H1 (cell line): Measurements from ENCODE around the gene RPUSD1. TPM values are rescaled to one million over a fixed set of nuclear protein-coding genes. Genes with fewer than 3 reads are reported as not detected.

ENCODE experiments used
- CTCF ChIA-PET: fragments of 300-600 bp; sonication (Branson Sonifier 250); formaldehyde crosslinking; loops from one replicate; lab custom pipeline; 2021; ENCODE audit not compliant: partially characterized antibody; lab: Charles Lee
- POLR2A ChIA-PET: fragments of 300-600 bp; sonication (Branson Sonifier 250); formaldehyde crosslinking; loops from one replicate; lab custom pipeline; 2021; ENCODE audit warnings: inconsistent platforms; ENCODE audit not compliant: partially characterized antibody; lab: Charles Lee
- DNase-seq, 2 experiments: peaks; one replicate each; pipeline versions ENCODE4 v3.0.0 to v3.0.0-alpha.2; 2010 to 2022; ENCODE audit warnings: low spot score in 2 of 2, low read depth in 1 of 2, mixed read lengths in 1 of 2
- FAIRE-seq: peaks from 2 replicates; lab custom pipeline; 2011; peaks lifted over from hg19 to GRCh38; lab: Jason Lieb, UNC
- H2AFZ ChIP-seq: 2 replicates; pipeline ENCODE4 v1.8.1; 2012; ENCODE audit warnings: low read length, inconsistent platforms
- H2AK5ac ChIP-seq: 2 replicates; pipeline ENCODE4 v1.6.1; 2013; ENCODE audit warnings: low read depth, low read length
- H2BK120ac ChIP-seq: replicated peaks from 2 replicates; pipeline ENCODE3; 2013; ENCODE audit warnings: low read depth, low read length, inconsistent platforms
- H2BK12ac ChIP-seq: 2 replicates; pipeline ENCODE4 v1.6.1; 2013; ENCODE audit warnings: low read depth, low read length
- H2BK15ac ChIP-seq: 2 replicates; pipeline ENCODE4 v1.6.1; 2013; ENCODE audit warnings: low read length
- H2BK20ac ChIP-seq: 2 replicates; pipeline ENCODE4 v1.6.1; 2013; ENCODE audit warnings: low read length
- H2BK5ac ChIP-seq: 2 replicates; pipeline ENCODE4 v1.6.1; 2013; ENCODE audit warnings: low read depth, low read length
- H3K14ac ChIP-seq: 2 replicates; pipeline ENCODE4 v1.6.1; 2013; ENCODE audit warnings: inconsistent platforms; ENCODE audit not compliant: insufficient read length
- H3K18ac ChIP-seq: 2 replicates; pipeline ENCODE4 v1.6.1; 2013; ENCODE audit warnings: low read length; ENCODE audit errors: extremely low read depth
- H3K23ac ChIP-seq: 2 replicates; pipeline ENCODE4 v1.6.1; 2013; ENCODE audit warnings: inconsistent platforms; ENCODE audit not compliant: insufficient read length
- H3K23me2 ChIP-seq: 2 replicates; pipeline ENCODE4 v1.6.1; 2013; ENCODE audit warnings: low read depth, low read length
- H3K27ac ChIP-seq: 2 replicates; pipeline ENCODE4 v1.6.1; 2011; ENCODE audit warnings: low read depth, low read length, inconsistent platforms
- H3K27me3 ChIP-seq, 4 experiments: replicated peaks in 1 of 4; 1 replicate in 1 of 4; 2 replicates in 3 of 4; pipeline versions ENCODE4 v1.6.1 to v1.8.1; 2011 to 2013; ENCODE audit warnings: low read length in 3 of 4, mild to moderate bottlenecking in 3 of 4, inconsistent platforms in 2 of 4, mixed read lengths in 2 of 4, moderate library complexity in 1 of 4; ENCODE audit not compliant: control insufficient read depth in 3 of 4, insufficient read depth in 3 of 4; ENCODE audit errors: extremely low read depth in 1 of 4
- H3K36me3 ChIP-seq, 4 experiments: 2 replicates each; pipeline versions ENCODE4 v1.6.1 to v1.8.1; 2011 to 2013; ENCODE audit warnings: mild to moderate bottlenecking in 4 of 4, low read length in 3 of 4, moderate library complexity in 2 of 4, control low read depth in 1 of 4, inconsistent platforms in 1 of 4; ENCODE audit not compliant: insufficient read depth in 4 of 4, control insufficient read depth in 2 of 4
- H3K4ac ChIP-seq: replicated peaks from 2 replicates; pipeline ENCODE3; 2013; ENCODE audit warnings: low read length, low read depth, mixed read lengths, inconsistent platforms; ENCODE audit not compliant: insufficient read length
- H3K4me1 ChIP-seq, 4 experiments: replicated peaks in 1 of 4; 1 replicate in 1 of 4; 2 replicates in 3 of 4; pipeline versions ENCODE4 v1.6.1 to v1.8.1; 2011 to 2013; ENCODE audit warnings: low read length in 3 of 4, inconsistent platforms in 2 of 4, mixed read lengths in 1 of 4; ENCODE audit not compliant: insufficient read depth in 4 of 4, control insufficient read depth in 3 of 4
- H3K4me2 ChIP-seq, 2 experiments: 2 replicates each; pipeline versions ENCODE4 v1.6.1 to v1.8.1; 2011 to 2013; ENCODE audit warnings: low read depth in 2 of 2, low read length in 2 of 2, control low read depth in 1 of 2, inconsistent platforms in 1 of 2, mild to moderate bottlenecking in 1 of 2; ENCODE audit not compliant: insufficient read depth in 1 of 2
- H3K4me3 ChIP-seq, 4 experiments: fragments of 200-600, 300-600 bp in 1 of 4; sonication (generic), shearing (Covaris generic), sonication (Bioruptor Twin) in 1 of 4; 2 replicates each; pipeline versions ENCODE4 v1.5.1 to v1.8.1; 2011 to 2016; ENCODE audit warnings: low read length in 4 of 4, low read depth in 3 of 4, control low read depth in 2 of 4, inconsistent platforms in 2 of 4, mild to moderate bottlenecking in 2 of 4, mixed read lengths in 1 of 4, moderate library complexity in 1 of 4; ENCODE audit not compliant: insufficient read depth in 2 of 4; ENCODE audit errors: extremely low read depth in 1 of 4
- H3K56ac ChIP-seq: replicated peaks from 2 replicates; pipeline ENCODE3; 2013; ENCODE audit warnings: low read depth, mild to moderate bottlenecking, mixed read lengths, low read length, inconsistent platforms; ENCODE audit not compliant: insufficient read length
- H3K79me1 ChIP-seq: 2 replicates; pipeline ENCODE4 v1.6.1; 2013; ENCODE audit warnings: low read depth, low read length, control low read depth
- H3K79me2 ChIP-seq, 2 experiments: 2 replicates each; pipeline versions ENCODE4 v1.6.1 to v1.8.1; 2012 to 2013; ENCODE audit warnings: low read length in 2 of 2, mild to moderate bottlenecking in 2 of 2, inconsistent platforms in 1 of 2; ENCODE audit not compliant: insufficient read depth in 2 of 2, control insufficient read depth in 1 of 2
- H3K9ac ChIP-seq, 4 experiments: replicated peaks in 1 of 4; 1 replicate in 1 of 4; 2 replicates in 3 of 4; pipeline versions ENCODE4 v1.6.1 to v1.8.1; 2011 to 2013; ENCODE audit warnings: low read depth in 3 of 4, low read length in 3 of 4, control low read depth in 2 of 4, mild to moderate bottlenecking in 2 of 4, moderate library complexity in 2 of 4, inconsistent platforms in 1 of 4; ENCODE audit errors: extremely low read depth in 1 of 4
- H3K9me3 ChIP-seq, 2 experiments: 2 replicates each; pipeline versions ENCODE4 v1.6.1 to v1.8.1; 2012 to 2013; ENCODE audit warnings: mild to moderate bottlenecking in 2 of 2, moderate library complexity in 2 of 2, control low read depth in 1 of 2, inconsistent platforms in 1 of 2, low read depth in 1 of 2, low read length in 1 of 2, mixed read lengths in 1 of 2; ENCODE audit not compliant: insufficient read depth in 2 of 2
- H4K20me1 ChIP-seq, 2 experiments: replicated peaks in 1 of 2; 2 replicates each; pipeline versions ENCODE3 to v1.8.1; 2011 to 2013; ENCODE audit warnings: inconsistent platforms in 2 of 2, low read length in 2 of 2, mild to moderate bottlenecking in 1 of 2; ENCODE audit not compliant: insufficient read depth in 2 of 2, control insufficient read depth in 1 of 2
- H4K5ac ChIP-seq: 2 replicates; pipeline ENCODE4 v1.6.1; 2013; ENCODE audit warnings: low read length, low read depth, mixed read lengths, inconsistent platforms; ENCODE audit not compliant: insufficient read length
- H4K8ac ChIP-seq: 2 replicates; pipeline ENCODE4 v1.8.0; 2013; ENCODE audit warnings: mild to moderate bottlenecking, moderate library complexity, low read length, inconsistent platforms; ENCODE audit not compliant: insufficient read depth; ENCODE audit errors: extremely low read depth
- H4K91ac ChIP-seq: replicated peaks from 2 replicates; pipeline ENCODE3; 2013; ENCODE audit warnings: low read length, mixed read lengths, inconsistent platforms; ENCODE audit not compliant: insufficient read length
- ASH2L ChIP-seq: fragments of 200-600, 300-600 bp; sonication (generic); IDR thresholded peaks from one replicate; pipeline ENCODE4 v1.7.1; 2017; ENCODE audit warnings: low read length
- BRCA1 ChIP-seq: IDR thresholded peaks from 2 replicates; pipeline ENCODE4 v1.6.1; 2012; ENCODE audit warnings: low read depth, low read length, improper control_type of control experiment
- CEBPB ChIP-seq: IDR thresholded peaks from 2 replicates; pipeline ENCODE4 v1.6.1; 2012; ENCODE audit warnings: low read depth, low read length
- CREB1 ChIP-seq: IDR thresholded peaks from 2 replicates; pipeline ENCODE4 v1.6.1; 2012; ENCODE audit warnings: inconsistent platforms
- EGR1 ChIP-seq: IDR thresholded peaks from 2 replicates; pipeline ENCODE4 v1.6.1; 2011; ENCODE audit warnings: low read depth, low read length, borderline replicate concordance
- FOSL1 ChIP-seq: IDR thresholded peaks from 2 replicates; pipeline ENCODE4 v1.6.1; 2011; ENCODE audit warnings: mild to moderate bottlenecking, low read depth, low read length, moderate library complexity; ENCODE audit not compliant: insufficient read depth
- JUN ChIP-seq: IDR thresholded peaks from 2 replicates; pipeline ENCODE4 v1.6.1; 2011; ENCODE audit warnings: low read depth, mild to moderate bottlenecking, improper control_type of control experiment, low read length
- KDM1A ChIP-seq: fragments of 200-600, 300-600 bp; sonication (generic); IDR thresholded peaks from 2 replicates; pipeline ENCODE4 v1.7.1; 2016; ENCODE audit warnings: mild to moderate bottlenecking, low read length, borderline replicate concordance
- NANOG ChIP-seq: IDR thresholded peaks from 2 replicates; pipeline ENCODE4 v1.6.1; 2011; ENCODE audit warnings: low read length, low read depth, mild to moderate bottlenecking, inconsistent platforms; ENCODE audit not compliant: insufficient read depth, poor library complexity, severe bottlenecking
- NRF1 ChIP-seq: IDR thresholded peaks from 2 replicates; pipeline ENCODE4 v1.6.1; 2011; ENCODE audit warnings: mild to moderate bottlenecking, low read depth, low read length, improper control_type of control experiment
- RBBP5 ChIP-seq: IDR thresholded peaks from 2 replicates; pipeline ENCODE4 v1.7.1; 2012; ENCODE audit warnings: low read depth, mild to moderate bottlenecking, inconsistent platforms, low read length, moderate library complexity, borderline replicate concordance
- SIRT6 ChIP-seq: IDR thresholded peaks from one replicate; pipeline ENCODE4 v1.7.1; 2012; ENCODE audit warnings: low read length, inconsistent platforms
- WGBS, 2 experiments: shearing (Covaris generic) in 1 of 2; methylation state at CpG; one replicate each; pipeline versions ENCODE4 v1.1.6 to v1.1.7; 2013 to 2015; ENCODE audit warnings: low lambda C conversion rate in 2 of 2, mixed read lengths in 2 of 2, inconsistent platforms in 1 of 2, low coverage in 1 of 2, missing lambda C conversion rate in 1 of 2; ENCODE audit not compliant: insufficient replicate concordance in 2 of 2, insufficient coverage in 1 of 2, insufficient read length in 1 of 2; ENCODE audit errors: extremely low coverage in 1 of 2, missing lambda C conversion rate in 1 of 2; 5-methylcytosine and 5-hydroxymethylcytosine counted together
- polyA plus RNA-seq, 7 experiments: library from polyadenylated mRNA; depleted of rRNA in 3 of 7; stranded (reverse) in 5 of 7; unstranded in 2 of 7; fragments of >200 nt in 5 of 7; fragments of 200-250 nt in 2 of 7; gene quantifications; 1 replicate in 5 of 7; 2 replicates in 1 of 7; 4 replicates in 1 of 7; pipeline versions ENCODE4 v1.2.1 to v1.2.3, GENCODE V29; 2011 to 2013; ENCODE audit warnings: missing spikeins in 2 of 7, mixed read lengths in 2 of 7
- total RNA-seq: library from RNA; stranded (reverse); fragmentation: NEBNext Ultra II Directional; extraction: Animal tissue kit (Norgen Biotek cat#: 25700); gene quantifications from 2 replicates; pipeline ENCODE4 v1.2.1, GENCODE V29; 2021

The RPUSD1 gene
- total and polyA plus RNA-seq, 2 of the 8 experiments (the other 6 are each of a cell fraction or from before 2014, with no cell fraction given): 32.2 to 61.8 TPM

- no peaks in the 10 kb centered on the region for H3K23me2 ChIP-seq
- H4K91ac ChIP-seq: no peak overlapping the region
- TF ChIP-seq RBBP5: no peak
- TF ChIP-seq BRCA1: no peak
- TF ChIP-seq KDM1A: no peak
- no peak for TF ChIP-seq SIRT6
- TF ChIP-seq CREB1: no peak
- no peak for TF ChIP-seq ASH2L
- no peak for TF ChIP-seq CEBPB
- TF ChIP-seq NANOG: no peak
- TF ChIP-seq FOSL1: no peak
- TF ChIP-seq JUN: no peak
- no peak for TF ChIP-seq NRF1
- TF ChIP-seq EGR1: no peak
These were observed 34.7 kb upstream of the RPUSD1 start for GRCh38 chr16:822909-823297.

More at GRCh38 chr16:822909-823297, 34.7 kb upstream of the RPUSD1 start:
- no peaks in the 10 kb centered on the region for H3K79me2 ChIP-seq
- no peak overlapping the region for H3K23ac ChIP-seq
- FAIRE-seq (no peak), DNase-seq (no peak)
- H4K8ac ChIP-seq: no peak overlapping the region
- peaks cover 0 to 14% (median 0%) of the 10 kb centered on the region in 4 experiments; a peak in 2 of 7 replicates for H3K4me1 ChIP-seq
- H3K14ac ChIP-seq: no peak overlapping the region
- no peak overlapping the region for H3K4ac ChIP-seq
- H2BK20ac ChIP-seq: no peak overlapping the region
- ChIA-PET CTCF (interaction anchor here (1.6 kb wide), 1 partner anchor 235 kb away, joined by 8 read pairs; no protein-coding TSS in a partner anchor), POLR2A (no interaction called here)
- no peak overlapping the region for H2BK120ac ChIP-seq
- 93% methylated on average over 9 of the region's 9 CpGs; no CpG with 5 or more reads in 1 of the 2 experiments for WGBS, 2 experiments
- H3K4me3 ChIP-seq: no peak overlapping the region
- no peak overlapping the region for H3K27ac ChIP-seq
- no peak overlapping the region for H2BK12ac ChIP-seq
- H4K20me1 ChIP-seq: peaks cover 0 to 6% of the 10 kb centered on the region in 2 experiments
- H2BK15ac ChIP-seq: no peak overlapping the region
- no peak overlapping the region for H3K56ac ChIP-seq
- H3K79me1 ChIP-seq: no peaks in the 10 kb centered on the region
- H2AK5ac ChIP-seq: no peak overlapping the region
- H2BK5ac ChIP-seq: no peak overlapping the region
- H3K4me2 ChIP-seq: no peak overlapping the region
- no peak overlapping the region for H3K18ac ChIP-seq
- H4K5ac ChIP-seq: no peak overlapping the region
- H2AFZ ChIP-seq: no peak overlapping the region
- H3K36me3 ChIP-seq: no peaks in the 10 kb centered on the region
- peaks cover 4 to 18% of the 10 kb centered on the region in 2 experiments; a peak in 3 of 4 replicates for H3K9me3 ChIP-seq
- 0 out of 7 replicates have a peak, but pooled peaks cover 0 to 2% (median 0%) of the 10 kb centered on the region in 4 experiments for H3K27me3 ChIP-seq
- H3K9ac ChIP-seq: no peak overlapping the region
